ENCODE results near the gene NF1.

Gene NF1

GRCh38 chr17:31293581-31293980 lies 198.8 kb downstream of the NF1 start:
- DNase-seq (ENCODE audit: extremely low spot score) = no peak
- no peak for TF ChIP-seq CTCF (IDR thresholded peaks at IDR 0.05; ENCODE audit: control extremely low read depth, extremely low read depth, low read depth, missing control alignments)
- ChIA-PET POLR2A (no interaction called here), CTCF (no interaction called here)

GRCh38 chr17:31294231-31294630 lies 199.5 kb downstream of the NF1 start:
- TF ChIP-seq CTCF (IDR thresholded peaks at IDR 0.05; ENCODE audit: control extremely low read depth, extremely low read depth, low read depth, missing control alignments) = no peak
- CTCF ChIA-PET = interaction anchor here (1.2 kb wide), 1 partner anchor 13 kb away, joined by 5 read pairs; no protein-coding TSS in a partner anchor
- POLR2A ChIA-PET = no interaction called here
- no peak for DNase-seq (ENCODE audit: extremely low spot score)

GRCh38 chr17:31294820-31295488 lies 200.2 kb downstream of the NF1 start:
- ChIA-PET POLR2A (no interaction called here), CTCF (interaction anchor here (1.2 kb wide), 1 partner anchor 12 kb away, joined by 5 read pairs; no protein-coding TSS in a partner anchor)
- no peak for TF ChIP-seq CTCF (IDR thresholded peaks at IDR 0.05; ENCODE audit: control extremely low read depth, extremely low read depth, low read depth, missing control alignments)
- DNase-seq (ENCODE audit: extremely low spot score) = no peak

- CTCF ChIA-PET = no interaction called here
- POLR2A ChIA-PET = no interaction called here
- TF ChIP-seq CTCF (IDR thresholded peaks at IDR 0.05; ENCODE audit: control extremely low read depth, extremely low read depth, low read depth, missing control alignments) = no peak
- DNase-seq (ENCODE audit: extremely low spot score) = no peak
Observed at GRCh38 chr17:31295489-31295871, 200.7 kb downstream of the NF1 start.

GRCh38 chr17:31296142-31296541 lies 201.4 kb downstream of the NF1 start:
- ChIA-PET CTCF (no interaction called here), POLR2A (no interaction called here)
- no peak for DNase-seq (ENCODE audit: extremely low spot score)
- no peak for TF ChIP-seq CTCF (IDR thresholded peaks at IDR 0.05; ENCODE audit: control extremely low read depth, extremely low read depth, low read depth, missing control alignments)

- POLR2A ChIA-PET = no interaction called here
- TF ChIP-seq CTCF (IDR thresholded peaks at IDR 0.05; ENCODE audit: control extremely low read depth, extremely low read depth, low read depth, missing control alignments) = no peak
- CTCF ChIA-PET = no interaction called here
- no peak for DNase-seq (ENCODE audit: extremely low spot score)
Observed at GRCh38 chr17:31297090-31297489, 202.3 kb downstream of the NF1 start, which contains the start of gene OMG. OMG (minus strand) TSS chr17:31297239; CDS start chr17:31296331, 908 bp downstream.
